ENCODE data around the gene RBCK1.
"Not testable (repeated sequence)": the region's sequence is repeated elsewhere in the genome, so short reads cannot be mapped to it uniquely, and the experiment has no call there.

Gene RBCK1

DNA sequence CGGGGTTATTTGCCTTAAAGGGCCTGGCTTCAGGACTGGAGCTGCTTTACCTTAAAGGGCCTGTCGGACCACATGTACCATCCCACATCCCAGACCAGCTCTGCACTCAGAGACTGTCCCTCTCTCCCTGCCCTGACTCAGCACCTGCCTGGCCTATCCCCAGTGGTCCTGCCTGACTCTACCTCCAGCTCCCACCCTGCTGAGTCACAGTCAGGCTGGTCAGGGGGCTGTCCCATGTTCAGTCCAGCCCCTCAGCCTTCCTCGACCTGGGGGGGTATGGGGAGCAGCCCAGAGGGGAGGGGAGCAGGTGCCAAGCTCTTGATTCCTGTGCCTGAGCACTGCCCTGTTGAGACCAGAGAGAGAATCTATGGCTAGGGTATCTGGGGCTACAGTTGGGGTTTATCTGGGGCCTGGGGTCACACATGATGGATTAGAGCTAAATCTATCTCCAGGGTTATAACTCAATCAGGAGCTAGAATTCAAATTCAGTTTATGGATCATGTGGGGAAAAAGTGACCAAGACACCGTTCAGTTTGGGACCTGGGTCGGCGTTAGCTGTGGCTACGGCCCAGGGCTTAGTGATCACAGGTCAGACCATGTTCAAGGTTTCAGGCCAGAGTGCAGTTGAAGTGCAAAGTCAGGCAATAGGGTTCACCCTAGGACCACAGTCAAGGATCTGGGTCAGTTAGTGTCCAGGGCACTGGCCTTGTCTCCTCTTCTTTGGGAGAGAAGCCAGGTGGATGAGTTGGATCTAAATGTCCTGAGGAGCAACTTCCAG, 36.9 kb upstream of the RBCK1 start:
- Mint-ChIP-seq H3K27me3 (peaks cover 13 to 27% of the 10 kb centered on the region in 2 donors), H3K9me3 (no peaks in the 10 kb centered on the region), H3K36me3 (ENCODE audit: insufficient read depth) (no peaks in the 10 kb centered on the region), H3K4me1 (ENCODE audit: low read depth in 2 of 2) (peaks cover 0 to 3% of the 10 kb centered on the region in 2 donors), H3K27ac (no peak overlapping the region), H3K4me3 (no peak overlapping the region)
- no peak for ATAC-seq (replicated peaks)
- no peak for DNase-seq

DNA sequence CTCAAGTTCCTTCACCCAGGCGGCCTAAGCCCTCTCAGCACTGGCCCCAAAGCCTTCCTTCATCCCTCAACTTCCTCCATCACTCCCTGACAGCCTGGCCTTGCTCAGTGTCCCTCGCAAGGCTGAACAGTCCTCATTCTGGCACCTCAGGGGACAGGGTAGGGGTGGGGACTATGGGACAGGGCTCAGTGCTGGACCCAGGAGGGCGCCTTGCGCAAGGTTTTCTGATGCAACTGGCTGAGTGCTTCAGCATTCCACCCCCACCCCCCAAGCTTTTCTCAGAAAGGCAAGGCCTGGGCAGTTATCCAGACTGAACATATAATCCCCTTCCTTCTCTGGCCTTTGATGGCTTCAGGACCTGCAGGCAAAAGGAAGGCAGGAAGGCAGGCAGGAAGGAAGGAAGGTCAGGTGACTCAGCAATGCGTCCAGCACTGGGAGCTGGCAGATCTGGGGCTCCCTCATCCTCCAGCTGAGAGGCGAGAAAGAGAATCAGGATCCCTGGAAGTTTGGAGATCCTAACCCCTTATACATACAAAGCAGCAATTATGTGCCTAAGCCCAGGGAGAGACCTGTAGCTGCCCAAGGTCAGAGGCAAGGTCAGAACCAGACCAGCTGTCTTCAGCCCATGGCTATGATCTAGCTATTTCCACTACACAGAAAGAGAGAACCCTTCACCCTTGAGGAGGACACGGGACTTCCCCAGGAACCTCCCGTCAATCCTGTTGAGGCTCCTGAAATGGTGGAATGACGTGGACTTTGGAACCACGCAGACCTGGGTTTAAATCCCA, 36.1 kb upstream of the RBCK1 start:
- ATAC-seq (replicated peaks): no peak
- Mint-ChIP-seq H3K27me3 (peaks cover 13 to 27% of the 10 kb centered on the region in 2 donors), H3K36me3 (ENCODE audit: insufficient read depth) (no peaks in the 10 kb centered on the region), H3K4me1 (ENCODE audit: low read depth in 2 of 2) (peaks cover 0 to 3% of the 10 kb centered on the region in 2 donors), H3K27ac (peak overlapping the region in 1 of 2 donors; percentile 59), H3K9me3 (no peaks in the 10 kb centered on the region), H3K4me3 (no peak overlapping the region)
- no peak for DNase-seq

DNA sequence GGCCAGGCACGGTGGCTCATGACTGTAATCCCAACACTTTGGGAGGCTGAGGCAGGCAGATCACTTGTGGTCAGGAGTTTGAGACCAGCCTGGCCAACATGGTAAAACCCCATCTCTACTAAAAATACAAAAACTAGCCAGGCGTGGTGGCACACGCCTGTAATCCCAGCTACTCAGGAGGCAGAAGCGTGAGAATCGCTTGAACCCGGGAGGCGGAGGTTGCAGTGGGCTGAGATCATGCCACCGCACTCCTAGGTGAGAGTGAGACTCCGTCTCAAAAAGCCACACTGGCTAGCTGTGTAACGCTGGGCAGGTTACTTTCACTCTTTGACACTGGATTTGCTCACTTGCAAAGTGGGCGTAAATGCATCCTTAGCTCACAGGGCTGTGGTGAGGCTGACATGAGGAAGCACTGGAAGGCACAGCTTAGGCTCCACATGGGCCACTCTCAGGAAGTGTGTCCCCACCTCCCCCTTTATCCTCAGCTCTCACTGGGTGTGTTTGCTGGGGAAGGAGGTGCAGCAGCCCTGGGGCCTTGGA, 35.5 kb upstream of the RBCK1 start:
- not testable (repeated sequence) for H3K4me3 Mint-ChIP-seq; H3K27ac Mint-ChIP-seq; H3K4me1 Mint-ChIP-seq (ENCODE audit: low read depth in 2 of 2); H3K36me3 Mint-ChIP-seq (ENCODE audit: insufficient read depth); H3K9me3 Mint-ChIP-seq; ATAC-seq (replicated peaks); DNase-seq
- peaks cover 13 to 24% of the 10 kb centered on the region in 2 donors for H3K27me3 Mint-ChIP-seq

DNA sequence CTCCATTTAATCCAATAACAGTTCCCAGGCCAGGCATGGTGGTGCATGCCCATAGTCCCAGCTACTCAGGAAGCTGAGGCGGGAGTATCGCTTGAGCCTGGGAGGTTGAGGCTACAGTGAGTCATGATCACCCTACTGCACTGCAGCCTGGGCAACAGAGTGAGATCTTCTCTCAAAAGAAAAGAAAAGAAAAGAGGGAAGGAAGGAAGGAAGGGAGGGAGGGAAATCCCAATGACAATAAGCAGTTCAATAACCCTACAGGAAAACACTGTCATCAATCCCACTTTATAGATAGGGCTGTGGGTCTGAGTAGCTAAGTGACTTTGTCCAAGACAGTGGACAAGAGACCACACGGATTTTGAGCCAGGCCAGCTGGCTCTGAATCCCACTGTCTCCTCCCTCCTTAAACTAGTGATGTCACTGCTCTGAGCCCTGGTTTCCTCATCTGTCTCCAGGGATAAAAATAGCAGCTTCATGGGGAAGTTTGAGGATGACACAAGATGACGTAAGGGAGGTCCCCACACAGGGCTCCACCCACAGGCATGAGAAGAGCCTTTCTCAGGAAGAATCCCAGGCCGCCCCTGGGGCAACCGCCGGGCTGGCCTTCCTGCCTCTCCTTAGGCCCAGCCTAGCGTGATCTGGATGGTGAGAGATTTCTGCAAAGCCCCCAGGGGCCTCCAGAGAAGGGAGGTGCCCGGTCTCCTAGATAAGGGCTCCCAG, 34.8 kb upstream of the RBCK1 start:
- DNase-seq: no peak

DNA sequence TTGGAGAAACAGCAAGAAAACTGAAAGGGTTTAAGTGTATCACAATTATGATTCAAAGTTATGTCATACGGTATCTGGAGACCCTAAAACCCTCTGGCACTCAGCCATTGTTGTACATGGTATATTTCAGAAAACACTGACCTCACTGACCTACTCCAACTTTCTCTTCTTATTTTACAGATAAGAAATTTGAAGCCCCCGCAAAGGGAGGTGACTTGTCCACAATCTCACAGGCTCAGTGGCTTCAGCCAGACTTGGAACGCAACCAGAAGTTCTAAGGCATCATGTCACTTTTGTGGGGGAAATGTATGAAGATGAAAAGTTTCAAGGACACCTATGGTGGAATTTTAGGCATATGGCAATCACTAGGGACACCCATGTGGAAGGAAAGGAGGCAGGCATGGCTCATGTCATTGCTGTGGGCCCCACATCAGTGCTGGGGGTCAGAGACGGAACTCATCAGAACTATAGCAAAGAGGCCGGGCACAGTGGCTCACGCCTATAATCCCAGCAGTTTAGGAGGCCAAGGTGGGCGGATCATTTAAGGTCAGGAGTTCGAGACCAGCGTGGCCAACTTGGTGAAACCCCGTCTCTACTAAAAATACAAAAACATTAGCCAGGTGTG, 32.7 kb upstream of the RBCK1 start:
- peaks cover 3% of the 10 kb centered on the region for H3K36me3 Mint-ChIP-seq (ENCODE audit: insufficient read depth)
- H3K9me3 Mint-ChIP-seq: no peaks in the 10 kb centered on the region
- no peak overlapping the region for H3K4me3 Mint-ChIP-seq
- ATAC-seq (replicated peaks) (no peak), DNase-seq (no peak)
- H3K27ac Mint-ChIP-seq: no peak overlapping the region
- no peaks in the 10 kb centered on the region for H3K27me3 Mint-ChIP-seq
- no peaks in the 10 kb centered on the region for H3K4me1 Mint-ChIP-seq (ENCODE audit: low read depth in 2 of 2)

More for the DNA sequence above, 34.8 kb upstream of the RBCK1 start:
- Mint-ChIP-seq H3K4me3 (no peak overlapping the region), H3K27me3 (peaks cover 13 to 17% of the 10 kb centered on the region in 2 donors), H3K27ac (no peak overlapping the region), H3K9me3 (no peaks in the 10 kb centered on the region), H3K36me3 (ENCODE audit: insufficient read depth) (no peaks in the 10 kb centered on the region), H3K4me1 (ENCODE audit: low read depth in 2 of 2) (peaks cover 0 to 3% of the 10 kb centered on the region in 2 donors)
- ATAC-seq (replicated peaks): no peak

DNA sequence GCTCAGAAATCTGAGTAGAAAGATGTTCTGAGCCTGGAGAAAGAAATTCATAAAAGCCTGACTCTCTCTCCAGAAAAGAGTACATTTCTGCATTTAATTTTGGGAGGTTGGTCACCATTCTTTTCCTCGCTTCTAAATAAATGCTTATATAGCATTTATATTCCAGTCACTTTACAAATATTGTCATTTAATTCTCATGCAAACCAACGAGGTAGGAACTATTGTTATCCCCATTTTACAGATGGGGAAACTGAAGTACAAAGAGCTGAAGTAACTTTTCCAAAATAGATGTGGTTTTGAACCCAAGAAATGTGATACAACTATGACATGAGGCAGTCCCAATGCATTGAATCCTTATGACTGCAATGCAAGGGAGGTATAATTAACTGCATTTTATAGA, 32.0 kb upstream of the RBCK1 start:
- H3K36me3 Mint-ChIP-seq (ENCODE audit: insufficient read depth): peaks cover 8% of the 10 kb centered on the region
- no peaks in the 10 kb centered on the region for H3K9me3 Mint-ChIP-seq
- no peak overlapping the region for H3K27ac Mint-ChIP-seq
- H3K4me3 Mint-ChIP-seq: no peak overlapping the region
- no peaks in the 10 kb centered on the region for H3K4me1 Mint-ChIP-seq (ENCODE audit: low read depth in 2 of 2)
- ATAC-seq (replicated peaks) (no peak), DNase-seq (no peak)
- H3K27me3 Mint-ChIP-seq: no peaks in the 10 kb centered on the region

DNA sequence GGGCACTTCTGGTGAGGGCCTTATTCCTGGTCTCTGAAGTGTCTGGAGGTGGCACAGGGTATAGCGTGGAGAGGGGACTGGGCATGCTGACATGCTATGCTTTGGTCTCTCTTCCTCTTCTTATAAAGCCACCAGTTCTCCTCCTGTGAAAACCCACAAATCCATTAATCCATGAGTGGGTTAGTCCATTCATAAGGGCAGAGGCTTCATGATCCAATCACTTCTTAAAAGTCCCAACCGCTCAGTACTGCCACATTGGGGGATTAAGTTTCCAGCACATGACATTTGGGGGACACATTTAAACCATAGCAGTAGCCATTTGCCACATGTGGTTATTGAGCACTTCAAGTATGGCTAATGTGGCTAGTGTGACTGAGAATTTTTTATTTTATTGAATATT, 31.3 kb upstream of the RBCK1 start:
- no peak overlapping the region for H3K27ac Mint-ChIP-seq
- no peaks in the 10 kb centered on the region for H3K27me3 Mint-ChIP-seq
- H3K9me3 Mint-ChIP-seq: no peaks in the 10 kb centered on the region
- H3K4me3 Mint-ChIP-seq: no peak overlapping the region
- H3K36me3 Mint-ChIP-seq (ENCODE audit: insufficient read depth): peaks cover 8% of the 10 kb centered on the region
- H3K4me1 Mint-ChIP-seq (ENCODE audit: low read depth in 2 of 2): no peaks in the 10 kb centered on the region
- ATAC-seq (replicated peaks) (no peak), DNase-seq (no peak)

DNA sequence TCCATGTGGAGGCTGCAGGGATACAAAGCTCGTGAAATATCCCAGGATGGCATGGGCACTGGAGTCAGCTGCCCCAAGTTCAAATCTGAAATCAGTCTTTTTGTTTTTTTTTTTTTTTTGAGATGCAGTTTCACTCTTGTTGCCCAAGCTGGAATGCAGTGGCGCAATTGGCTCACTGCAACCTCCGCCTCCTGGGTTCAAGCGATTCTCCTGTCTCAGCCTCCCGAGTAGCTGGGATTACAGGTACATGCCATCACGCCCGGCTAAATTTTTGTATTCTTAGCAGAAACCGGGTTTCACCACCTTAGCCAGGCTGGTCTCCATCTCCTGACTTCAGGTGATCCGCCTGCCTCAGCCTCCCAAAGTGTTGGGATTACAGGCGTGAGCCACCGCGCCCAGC, 30.5 kb upstream of the RBCK1 start:
- DNase-seq; H3K4me3 Mint-ChIP-seq; ATAC-seq (replicated peaks); H3K27me3 Mint-ChIP-seq; H3K4me1 Mint-ChIP-seq (ENCODE audit: low read depth in 2 of 2); H3K9me3 Mint-ChIP-seq; H3K27ac Mint-ChIP-seq: not testable (repeated sequence)
- peaks cover 14% of the 10 kb centered on the region for H3K36me3 Mint-ChIP-seq (ENCODE audit: insufficient read depth)

DNA sequence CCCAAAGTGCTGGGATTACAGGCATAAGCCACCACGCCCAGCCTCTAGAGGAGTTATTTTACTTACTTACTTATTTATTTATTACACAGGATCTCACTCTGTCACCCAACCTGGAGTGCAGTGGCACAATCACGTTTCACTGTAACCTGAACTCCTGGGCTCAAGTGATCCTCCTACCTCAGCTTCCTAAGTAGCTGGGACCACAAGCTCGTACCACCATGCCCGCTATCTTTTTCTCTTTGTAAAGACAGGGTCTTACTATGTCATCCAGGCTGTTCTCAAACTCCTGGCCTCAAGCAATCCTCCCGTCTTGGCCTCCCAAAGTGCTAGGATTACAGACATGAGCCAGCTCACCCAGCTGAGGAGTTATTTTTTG, 29.1 kb upstream of the RBCK1 start:
- Mint-ChIP-seq H3K4me3 (no peak overlapping the region), H3K9me3 (no peaks in the 10 kb centered on the region), H3K27ac (no peak overlapping the region), H3K27me3 (no peaks in the 10 kb centered on the region), H3K36me3 (ENCODE audit: insufficient read depth) (peaks cover 14% of the 10 kb centered on the region), H3K4me1 (ENCODE audit: low read depth in 2 of 2) (peaks cover 4 to 9% of the 10 kb centered on the region in 2 donors)
- DNase-seq (no peak), ATAC-seq (replicated peaks) (no peak)

DNA sequence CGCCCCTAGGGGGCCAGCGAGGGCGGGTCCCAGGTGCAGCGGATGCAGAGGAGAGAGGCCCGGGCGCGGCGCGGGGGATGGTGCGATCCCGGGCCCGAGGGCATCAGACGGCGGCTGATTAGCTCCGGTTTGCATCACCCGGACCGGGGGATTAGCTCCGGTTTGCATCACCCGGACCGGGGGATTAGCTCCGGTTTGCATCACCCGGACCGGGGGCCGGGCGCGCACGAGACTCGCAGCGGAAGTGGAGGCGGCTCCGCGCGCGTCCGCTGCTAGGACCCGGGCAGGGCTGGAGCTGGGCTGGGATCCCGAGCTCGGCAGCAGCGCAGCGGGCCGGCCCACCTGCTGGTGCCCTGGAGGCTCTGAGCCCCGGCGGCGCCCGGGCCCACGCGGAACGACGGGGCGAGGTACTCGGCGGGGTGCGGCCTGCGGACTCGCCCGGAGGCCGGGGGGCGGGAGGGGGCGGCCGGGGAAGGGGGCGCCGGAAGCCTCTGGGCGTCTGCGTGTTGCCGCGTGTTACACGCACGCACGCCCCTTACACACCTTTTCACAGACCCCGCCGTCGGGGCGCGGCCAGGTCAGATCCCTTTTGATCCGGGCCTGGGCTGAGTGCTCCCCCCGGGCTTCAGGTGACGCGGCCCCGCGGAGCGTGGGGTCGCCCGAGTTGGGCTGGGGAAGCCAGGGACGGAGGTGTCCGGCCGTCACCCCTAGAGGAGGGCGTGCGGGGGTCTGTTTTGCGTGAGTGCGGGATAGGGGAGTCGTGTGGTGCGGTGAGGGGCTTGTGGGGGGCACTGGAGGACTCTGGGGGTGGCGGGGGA, 27.1 kb upstream of the RBCK1 start:
- ATAC-seq (replicated peaks): peak; percentile 47
- H3K27ac Mint-ChIP-seq: peak overlapping the region; percentile 66 to 71
- peak overlapping the region; percentile 86 to 90 for H3K4me3 Mint-ChIP-seq
- H3K4me1 Mint-ChIP-seq (ENCODE audit: low read depth in 2 of 2): peaks cover 4 to 9% of the 10 kb centered on the region in 2 donors
- H3K9me3 Mint-ChIP-seq: no peaks in the 10 kb centered on the region
- peaks cover 14% of the 10 kb centered on the region for H3K36me3 Mint-ChIP-seq (ENCODE audit: insufficient read depth)
- no peaks in the 10 kb centered on the region for H3K27me3 Mint-ChIP-seq
- DNase-seq: peak; percentile 35 to 50 (median 44)

DNA sequence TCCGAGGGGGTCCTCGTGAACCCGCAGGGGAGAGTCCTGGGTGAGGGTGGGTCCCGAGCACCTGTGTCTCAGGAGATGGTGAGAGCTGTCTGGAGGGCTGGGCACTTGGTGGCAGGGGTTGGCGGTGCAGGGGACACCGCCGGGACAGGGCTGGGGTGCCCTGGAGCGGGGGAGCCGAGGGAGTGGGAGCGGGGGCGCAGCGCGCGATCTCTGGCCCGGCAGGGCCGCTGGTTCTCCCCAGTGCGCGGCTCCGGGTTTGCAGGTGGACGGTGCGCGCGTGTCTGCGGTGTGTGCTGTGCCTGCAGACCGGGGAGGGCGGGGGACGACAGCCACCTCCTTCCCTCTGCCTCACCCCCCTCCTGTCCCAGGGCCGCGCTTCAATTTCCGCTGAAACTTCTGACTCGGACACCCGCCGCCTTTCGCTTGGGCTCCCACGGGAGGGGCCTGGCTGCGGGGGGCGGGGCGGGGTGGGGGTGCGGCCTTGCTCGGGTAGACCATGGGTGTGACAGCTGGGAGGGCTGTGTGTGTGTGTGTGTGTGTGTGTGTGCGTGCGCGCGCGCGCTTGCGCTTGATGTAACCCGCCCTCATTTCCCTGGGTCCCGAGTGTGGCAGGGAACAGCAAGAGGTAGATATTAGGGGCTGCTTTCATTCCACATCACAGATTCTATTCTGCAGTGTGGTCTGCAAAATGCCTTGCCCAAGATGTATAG, 26.4 kb upstream of the RBCK1 start:
- Mint-ChIP-seq H3K4me1 (ENCODE audit: low read depth in 2 of 2) (peaks cover 4 to 9% of the 10 kb centered on the region in 2 donors), H3K9me3 (no peaks in the 10 kb centered on the region), H3K27ac (peak overlapping the region; percentile 66 to 71), H3K4me3 (peak overlapping the region; percentile 86 to 90), H3K36me3 (ENCODE audit: insufficient read depth) (peaks cover 14% of the 10 kb centered on the region), H3K27me3 (no peaks in the 10 kb centered on the region)
- ATAC-seq (replicated peaks) (peak; percentile 79), DNase-seq (peak; percentile 58 to 70 (median 68))

All from effector memory CD8-positive, alpha-beta T cell (primary cell).